CD4-positive, alpha-beta memory T cell (primary cell): Measurements from ENCODE around the gene VSTM5. TPM values are rescaled to one million over a fixed set of nuclear protein-coding genes. Genes with fewer than 3 reads are reported as not detected.
A peak's percentile ranks its signal among the peaks of the same experiment; 100 is the strongest.
"Not testable (repeated sequence)": the region's sequence is repeated elsewhere in the genome, so short reads cannot be mapped to it uniquely, and the experiment has no call there.

Source experiments
- CTCF ChIA-PET: fragments of 350-600 bp; sonication (Branson Sonifier 250); formaldehyde crosslinking; loops from one replicate; lab custom pipeline; 2021; ENCODE audit warnings: inconsistent platforms; ENCODE audit not compliant: partially characterized antibody; lab: Charles Lee
- POLR2A ChIA-PET: fragments of 350-600 bp; sonication (Branson Sonifier 250); formaldehyde crosslinking; loops from one replicate; lab custom pipeline; 2021; ENCODE audit not compliant: partially characterized antibody; lab: Charles Lee
- DNase-seq, 5 donors: peaks; one replicate each; pipeline versions ENCODE4 v3.0.0 to v3.0.0-alpha.2; 2020 to 2022; ENCODE audit warnings: mixed read lengths in 1 of 5
- H3K27ac ChIP-seq: one replicate; pipeline ENCODE4 v1.7.0; 2013; ENCODE audit warnings: low read depth, low read length
- H3K27me3 ChIP-seq: 2 replicates; pipeline ENCODE4 v1.7.0; 2013; ENCODE audit warnings: mild to moderate bottlenecking, low read length, moderate library complexity; ENCODE audit not compliant: insufficient read depth
- H3K36me3 ChIP-seq: 2 replicates; pipeline ENCODE4 v1.7.0; 2013; ENCODE audit warnings: mild to moderate bottlenecking, low read length, moderate library complexity; ENCODE audit not compliant: insufficient read depth
- H3K4me1 ChIP-seq: 2 replicates; pipeline ENCODE4 v1.7.0; 2013; ENCODE audit warnings: mild to moderate bottlenecking, low read length, moderate library complexity; ENCODE audit not compliant: insufficient read depth
- H3K4me3 ChIP-seq, 2 donors: one replicate each; pipeline ENCODE4 v1.7.0; 2013; ENCODE audit warnings: low read length in 2 of 2, mild to moderate bottlenecking in 1 of 2
- H3K9me3 ChIP-seq, 2 donors: one replicate each; pipeline ENCODE4 v1.7.0; 2013; ENCODE audit warnings: low read length in 2 of 2, control low read depth in 1 of 2; ENCODE audit not compliant: control insufficient read depth in 1 of 2
- H3K27ac Mint-ChIP-seq, 7 donors: one replicate each; pipeline ENCODE4 v1.8.0; 2020 to 2021; ENCODE audit warnings: mixed read lengths in 7 of 7, mild to moderate bottlenecking in 6 of 7, inconsistent platforms in 3 of 7, moderate library complexity in 3 of 7
- H3K27me3 Mint-ChIP-seq, 2 donors: one replicate each; pipeline ENCODE4 v1.8.0; 2020 to 2021; ENCODE audit warnings: mixed read lengths in 2 of 2
- H3K36me3 Mint-ChIP-seq, 2 donors: one replicate each; pipeline ENCODE4 v1.8.0; 2020 to 2021; ENCODE audit warnings: mixed read lengths in 2 of 2, inconsistent platforms in 1 of 2, mild to moderate bottlenecking in 1 of 2
- H3K4me1 Mint-ChIP-seq, 4 donors: one replicate each; pipeline ENCODE4 v1.8.0; 2020 to 2021; ENCODE audit warnings: mixed read lengths in 4 of 4, mild to moderate bottlenecking in 1 of 4
- H3K4me3 Mint-ChIP-seq, 8 donors: one replicate each; pipeline ENCODE4 v1.8.0; 2020 to 2021; ENCODE audit warnings: mixed read lengths in 8 of 8, mild to moderate bottlenecking in 7 of 8, moderate library complexity in 6 of 8, inconsistent platforms in 3 of 8
- H3K9me3 Mint-ChIP-seq, 8 donors: one replicate each; pipeline ENCODE4 v1.8.0; 2020 to 2021; ENCODE audit warnings: mixed read lengths in 8 of 8, mild to moderate bottlenecking in 5 of 8, inconsistent platforms in 3 of 8, moderate library complexity in 1 of 8
- intact Hi-C: fragments of 100-400 bp; cut with micrococcal nuclease; formaldehyde crosslinking; loops from one replicate; pipeline ENCODE4 v1.15.1; 2023
- polyA plus RNA-seq, 2 donors: library from polyadenylated mRNA; unstranded; fragments of 300-500 nt; fragmentation: Illumina TruSeq; gene quantifications; one replicate each; pipeline ENCODE4 v1.2.3, GENCODE V29; 2021
- total RNA-seq, 2 experiments: library from RNA; stranded (reverse); gene quantifications; one replicate each; pipeline ENCODE4 v1.2.3, GENCODE V29; 2021

VSTM5 gene
- total and polyA plus RNA-seq, 4 experiments from 2014 or later: not detected

DNA sequence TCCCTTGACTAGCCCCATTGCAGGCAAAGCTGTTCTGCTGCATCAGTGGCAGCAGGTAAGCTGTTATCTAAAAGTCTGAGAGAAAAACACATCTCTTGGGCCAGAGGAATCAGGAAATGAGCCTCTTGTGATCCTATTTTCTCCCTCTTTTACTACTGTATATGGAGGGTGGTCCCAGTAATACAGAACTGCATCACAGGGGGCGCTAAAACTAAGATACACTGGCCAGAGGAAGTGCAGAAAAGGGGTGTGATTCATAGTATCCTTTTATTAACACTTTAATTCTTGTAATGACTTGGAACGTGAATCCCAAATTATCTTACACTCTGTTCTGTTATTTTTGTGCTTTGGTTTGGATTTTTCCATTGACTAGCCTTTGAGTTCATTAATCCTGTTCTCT lies 75.1 kb downstream of the VSTM5 start:
- ChIA-PET POLR2A (no interaction called here), CTCF (no interaction called here)
- Mint-ChIP-seq H3K27ac (no peak overlapping the region), H3K27me3 (no peaks in the 10 kb centered on the region), H3K36me3 (peaks cover 0 to 6% of the 10 kb centered on the region in 2 donors), H3K9me3 (peaks cover 0 to 2% (median 0%) of the 10 kb centered on the region in 8 donors), H3K4me1 (peaks cover 0 to 1% (median 0%) of the 10 kb centered on the region in 4 donors), H3K4me3 (no peak overlapping the region)
- Histone ChIP-seq H3K27me3 (no peaks in the 10 kb centered on the region), H3K9me3 (no peaks in the 10 kb centered on the region), H3K4me3 (no peak overlapping the region), H3K4me1 (no peaks in the 10 kb centered on the region), H3K36me3 (no peaks in the 10 kb centered on the region), H3K27ac (no peak overlapping the region)
- no peak for DNase-seq
- intact Hi-C loops: no loop called here

DNA sequence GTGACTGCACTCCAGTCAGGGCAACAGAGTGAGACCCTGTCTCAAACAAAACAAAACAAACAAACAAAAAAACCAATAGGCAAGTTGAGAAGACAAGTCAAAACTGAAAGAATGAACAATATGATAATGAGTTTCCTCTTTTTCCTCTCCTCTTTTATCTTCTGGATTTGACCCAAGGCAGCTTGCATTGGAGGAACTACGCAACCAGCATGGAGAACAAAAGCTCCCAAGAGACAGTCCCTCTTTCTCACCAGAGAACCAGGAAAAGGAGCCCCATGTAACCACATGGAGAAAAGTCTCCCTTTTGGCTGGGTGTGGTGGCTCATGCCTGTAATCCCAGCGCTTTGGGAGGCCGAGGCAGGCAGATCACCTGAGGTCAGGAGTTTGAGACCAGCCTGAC lies 75.9 kb downstream of the VSTM5 start:
- H3K27ac Mint-ChIP-seq, H3K27me3 ChIP-seq, H3K36me3 Mint-ChIP-seq, H3K4me1 Mint-ChIP-seq, H3K27ac ChIP-seq, POLR2A ChIA-PET, DNase-seq, H3K27me3 Mint-ChIP-seq, intact Hi-C loops, H3K4me3 ChIP-seq, H3K36me3 ChIP-seq, H3K9me3 ChIP-seq, H3K4me3 Mint-ChIP-seq, H3K4me1 ChIP-seq, CTCF ChIA-PET, H3K9me3 Mint-ChIP-seq: not testable (repeated sequence)

DNA sequence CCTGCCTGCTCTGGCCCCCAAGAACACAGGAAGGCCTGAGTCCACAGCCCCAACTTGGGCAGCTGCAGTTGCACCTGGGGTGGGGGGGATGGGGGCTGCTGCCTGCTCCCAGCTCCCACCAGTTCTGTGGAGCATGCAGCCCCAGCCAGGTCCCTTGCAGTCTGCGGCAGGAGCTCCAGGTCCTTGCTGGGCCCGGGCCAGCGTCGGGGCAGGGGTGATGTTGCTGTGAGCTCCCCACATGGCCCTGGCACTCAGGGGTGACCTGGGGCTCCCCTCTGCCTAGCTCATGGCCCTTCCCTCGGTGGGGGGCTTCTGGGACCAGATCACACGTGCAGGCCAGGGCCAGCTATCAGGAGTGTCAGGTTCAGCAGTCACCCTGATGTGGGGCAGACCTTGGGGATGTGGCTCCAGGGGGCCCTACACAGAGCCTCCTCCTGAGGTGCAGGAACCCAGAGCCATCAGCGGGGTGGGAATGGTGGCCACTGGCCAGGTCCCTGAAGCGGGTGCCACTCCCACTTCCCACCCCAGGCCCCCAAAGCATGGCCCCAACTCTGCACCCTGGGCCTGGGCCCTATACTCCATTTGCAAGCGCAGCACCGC lies 76.7 kb downstream of the VSTM5 start:
- intact Hi-C loops: no loop called here
- no peaks in the 10 kb centered on the region for H3K27me3 ChIP-seq
- H3K27me3 Mint-ChIP-seq: no peaks in the 10 kb centered on the region
- H3K4me3 ChIP-seq: no peak overlapping the region
- POLR2A ChIA-PET: no interaction called here
- no peaks in the 10 kb centered on the region for H3K36me3 ChIP-seq
- CTCF ChIA-PET: no interaction called here
- peaks cover 0 to 3% (median 0%) of the 10 kb centered on the region in 8 donors for H3K9me3 Mint-ChIP-seq
- H3K9me3 ChIP-seq: no peaks in the 10 kb centered on the region
- no peak overlapping the region for H3K27ac Mint-ChIP-seq
- DNase-seq: no peak
- no peaks in the 10 kb centered on the region for H3K4me1 ChIP-seq
- H3K27ac ChIP-seq: no peak overlapping the region
- H3K4me1 Mint-ChIP-seq: peaks cover 0 to 1% (median 0%) of the 10 kb centered on the region in 4 donors
- no peak overlapping the region for H3K4me3 Mint-ChIP-seq
- peaks cover 0 to 6% of the 10 kb centered on the region in 2 donors for H3K36me3 Mint-ChIP-seq

GRCh38 chr11:93773045-93773477 lies 77.4 kb downstream of the VSTM5 start:
- Histone ChIP-seq H3K9me3 (no peaks in the 10 kb centered on the region), H3K36me3 (no peaks in the 10 kb centered on the region), H3K27ac (no peak overlapping the region), H3K27me3 (no peaks in the 10 kb centered on the region), H3K4me1 (no peaks in the 10 kb centered on the region), H3K4me3 (no peak overlapping the region)
- Mint-ChIP-seq H3K27me3 (no peaks in the 10 kb centered on the region), H3K9me3 (peaks cover 0 to 5% (median 0%) of the 10 kb centered on the region in 8 donors), H3K27ac (no peak overlapping the region), H3K36me3 (peaks cover 0 to 6% of the 10 kb centered on the region in 2 donors), H3K4me1 (peaks cover 0 to 1% (median 0%) of the 10 kb centered on the region in 4 donors), H3K4me3 (no peak overlapping the region)
- ChIA-PET CTCF (interaction anchor here (2.4 kb wide), 1 partner anchor 10 kb away, joined by 7 read pairs; no protein-coding TSS in a partner anchor), POLR2A (no interaction called here)
- no peak for DNase-seq
- intact Hi-C loops: no loop called here

DNA sequence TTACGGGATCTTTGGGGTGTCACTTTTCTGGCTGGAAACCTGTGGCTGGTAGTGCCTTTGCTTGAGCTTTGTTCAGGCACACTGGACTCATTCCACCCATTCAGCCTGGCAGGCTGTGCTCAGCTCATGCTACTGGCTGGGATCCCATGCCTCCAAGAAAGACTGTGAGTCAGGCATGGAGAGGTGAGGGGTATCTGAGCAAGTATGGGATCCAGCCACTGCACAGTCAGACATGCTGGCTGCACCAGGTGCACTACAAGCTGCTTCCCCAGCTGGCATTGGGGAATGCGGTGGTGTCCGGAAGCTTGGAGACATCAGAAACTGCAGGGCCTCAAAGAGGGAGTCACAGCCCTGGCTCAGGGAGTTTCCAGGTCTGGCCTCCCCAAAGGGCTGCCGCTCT lies 78.3 kb downstream of the VSTM5 start:
- no peaks in the 10 kb centered on the region for H3K27me3 ChIP-seq
- ChIA-PET POLR2A (no interaction called here), CTCF (interaction anchor here (1.0 to 2.4 kb wide), 2 partner anchors 11 to 12 kb away, joined by 3 to 7 read pairs; partner anchors contain the start of gene MED17)
- intact Hi-C loops: no loop called here
- Mint-ChIP-seq H3K27me3 (no peaks in the 10 kb centered on the region), H3K36me3 (peaks cover 0 to 6% of the 10 kb centered on the region in 2 donors), H3K27ac (peak overlapping the region in 1 of 7 donors; percentile 54), H3K9me3 (peaks cover 0 to 9% (median 0%) of the 10 kb centered on the region in 8 donors), H3K4me1 (peaks cover 0 to 1% (median 0%) of the 10 kb centered on the region in 4 donors), H3K4me3 (no peak overlapping the region)
- no peak overlapping the region for H3K4me3 ChIP-seq
- no peak overlapping the region for H3K27ac ChIP-seq
- no peak for DNase-seq
- no peaks in the 10 kb centered on the region for H3K4me1 ChIP-seq
- H3K36me3 ChIP-seq: no peaks in the 10 kb centered on the region
- H3K9me3 ChIP-seq: no peaks in the 10 kb centered on the region

- intact Hi-C loops: no loop called here
- no peak for DNase-seq
- no peaks in the 10 kb centered on the region for H3K9me3 ChIP-seq
- no peak overlapping the region for H3K4me3 Mint-ChIP-seq
- no peaks in the 10 kb centered on the region for H3K27me3 ChIP-seq
- ChIA-PET CTCF (no interaction called here), POLR2A (no interaction called here)
- peak overlapping the region in 1 of 7 donors; percentile 3 for H3K27ac Mint-ChIP-seq
- peaks cover 0 to 1% (median 0%) of the 10 kb centered on the region in 4 donors for H3K4me1 Mint-ChIP-seq
- no peaks in the 10 kb centered on the region for H3K27me3 Mint-ChIP-seq
- peaks cover 0 to 11% (median 1%) of the 10 kb centered on the region in 8 donors for H3K9me3 Mint-ChIP-seq
- H3K27ac ChIP-seq: no peak overlapping the region
- H3K36me3 ChIP-seq: no peaks in the 10 kb centered on the region
- peaks cover 6 to 9% of the 10 kb centered on the region in 2 donors for H3K36me3 Mint-ChIP-seq
- H3K4me1 ChIP-seq: no peaks in the 10 kb centered on the region
- H3K4me3 ChIP-seq: no peak overlapping the region
Observed at GRCh38 chr11:93770160-93770559, 80.3 kb downstream of the VSTM5 start.
